DOHH2 (cell line): ENCODE results near the gene VPS37B.

Source experiments
- H3F3A ChIP-seq: fragments of 200-600 bp; sonication (generic), shearing (Covaris generic); 2 replicates; pipeline ENCODE4 v1.6.0; 2016; ENCODE audit warnings: antibody characterized with exemption, mild to moderate bottlenecking; ENCODE audit not compliant: control insufficient read depth, insufficient read depth
- H3K27ac ChIP-seq: fragments of 200-600 bp; sonication (generic); 2 replicates; pipeline ENCODE4 v1.5.1; 2014; ENCODE audit warnings: low read depth, mild to moderate bottlenecking, low read length, moderate library complexity
- H3K27me3 ChIP-seq: fragments of 200-600 bp; sonication (generic); 2 replicates; pipeline ENCODE4 v1.6.1; 2014; ENCODE audit warnings: mild to moderate bottlenecking, low read length, mixed read lengths; ENCODE audit not compliant: control insufficient read depth
- H3K36me3 ChIP-seq: fragments of 200-600 bp; sonication (generic); 2 replicates; pipeline ENCODE4 v1.6.1; 2014; ENCODE audit warnings: mild to moderate bottlenecking, low read length, moderate library complexity, mixed read lengths; ENCODE audit not compliant: control insufficient read depth
- H3K4me1 ChIP-seq: fragments of 200-600 bp; sonication (generic); 2 replicates; pipeline ENCODE4 v1.6.1; 2014; ENCODE audit warnings: mild to moderate bottlenecking, low read length, mixed read lengths; ENCODE audit not compliant: control insufficient read depth
- H3K4me2 ChIP-seq: fragments of 200-600 bp; sonication (generic); 2 replicates; pipeline ENCODE4 v1.6.0; 2014; ENCODE audit warnings: mild to moderate bottlenecking, low read length, moderate library complexity
- H3K4me3 ChIP-seq: fragments of 200-600 bp; sonication (generic); 2 replicates; pipeline ENCODE4 v1.5.1; 2014; ENCODE audit warnings: mild to moderate bottlenecking, low read length, mixed read lengths
- H3K79me2 ChIP-seq: fragments of 200-600 bp; sonication (generic); 2 replicates; pipeline ENCODE4 v1.6.1; 2014; ENCODE audit warnings: mild to moderate bottlenecking, low read length, mixed read lengths; ENCODE audit not compliant: control insufficient read depth
- H3K9me2 ChIP-seq: fragments of 200-600 bp; sonication (generic); replicated peaks from 2 replicates; pipeline ENCODE4 v1.6.1; 2014; ENCODE audit warnings: mild to moderate bottlenecking, low read length, mixed read lengths; ENCODE audit not compliant: control insufficient read depth
- H3K9me3 ChIP-seq: fragments of 200-600 bp; sonication (generic); 2 replicates; pipeline ENCODE4 v1.6.1; 2014; ENCODE audit warnings: antibody characterized with exemption, low read length, mixed read lengths; ENCODE audit not compliant: control insufficient read depth, insufficient read depth
- H4K20me1 ChIP-seq: fragments of 200-600 bp; sonication (generic); 2 replicates; pipeline ENCODE4 v1.6.0; 2014; ENCODE audit warnings: low read depth, mild to moderate bottlenecking, antibody characterized with exemption, low read length, moderate library complexity; ENCODE audit not compliant: control insufficient read depth, insufficient read depth
- CTCF ChIP-seq: fragments of 200-600 bp; sonication (generic); IDR thresholded peaks from one replicate; pipeline ENCODE4 v1.5.1; 2014; ENCODE audit warnings: antibody characterized with exemption, mild to moderate bottlenecking, low read depth, low read length; ENCODE audit not compliant: poor library complexity, severe bottlenecking
- EZH2phosphoT487 ChIP-seq: fragments of 200-600 bp; sonication (generic); IDR thresholded peaks from 2 replicates; pipeline ENCODE4 v1.6.1; 2017; ENCODE audit warnings: borderline replicate concordance, mild to moderate bottlenecking, antibody characterized with exemption, low read length, moderate library complexity, mixed read lengths

Gene VPS37B

GRCh38 chr12:122837306-122838265 is 58.3 kb downstream of the VPS37B start:
- Histone ChIP-seq H3K9me3 (no peaks in the 10 kb centered on the region), H4K20me1 (peaks cover 27% of the 10 kb centered on the region), H3K4me2 (peak overlapping the region; percentile 94), H3K79me2 (peaks cover 67% of the 10 kb centered on the region), H3K9me2 (no peaks in the 10 kb centered on the region), H3K27ac (no peak overlapping the region), H3K27me3 (peaks cover 7% of the 10 kb centered on the region; the same call in 1 of the 2 replicates), H3K36me3 (peaks cover 33% of the 10 kb centered on the region), H3F3A (peaks cover 17% of the 10 kb centered on the region), H3K4me3 (peak overlapping the region; percentile 92), H3K4me1 (peaks cover 38% of the 10 kb centered on the region)
- TF ChIP-seq CTCF = no peak
- no peak for TF ChIP-seq EZH2phosphoT487

- H3K27ac ChIP-seq = peak overlapping the region; percentile 88
- peak overlapping the region; percentile 92 for H3K4me3 ChIP-seq
- TF ChIP-seq CTCF (no peak), EZH2phosphoT487 (no peak)
These were observed 59.6 kb downstream of the VPS37B start for GRCh38 chr12:122836027-122836921.

GRCh38 chr12:122835750-122836026 is 60.2 kb downstream of the VPS37B start:
- TF ChIP-seq CTCF (no peak), EZH2phosphoT487 (no peak)
- H3K27me3 ChIP-seq = peaks cover 7% of the 10 kb centered on the region; the same call in 1 of the 2 replicates
- peaks cover 17% of the 10 kb centered on the region for H3F3A ChIP-seq
- H3K79me2 ChIP-seq = peaks cover 48% of the 10 kb centered on the region
- peak overlapping the region; percentile 94 for H3K4me2 ChIP-seq
- peaks cover 33% of the 10 kb centered on the region for H3K36me3 ChIP-seq
- H3K27ac ChIP-seq = peak overlapping the region; percentile 88
- no peaks in the 10 kb centered on the region for H3K9me3 ChIP-seq
- peaks cover 27% of the 10 kb centered on the region for H4K20me1 ChIP-seq
- H3K9me2 ChIP-seq = no peaks in the 10 kb centered on the region
- H3K4me3 ChIP-seq = peak overlapping the region; percentile 92
- H3K4me1 ChIP-seq = peaks cover 38% of the 10 kb centered on the region

More at GRCh38 chr12:122836027-122836921, 59.6 kb downstream of the VPS37B start:
- Histone ChIP-seq H3K9me2 (no peaks in the 10 kb centered on the region), H3F3A (peaks cover 17% of the 10 kb centered on the region), H3K4me1 (peaks cover 38% of the 10 kb centered on the region), H3K36me3 (peaks cover 33% of the 10 kb centered on the region), H3K27me3 (peaks cover 7% of the 10 kb centered on the region; the same call in 1 of the 2 replicates), H3K79me2 (peaks cover 54% of the 10 kb centered on the region), H3K9me3 (no peaks in the 10 kb centered on the region), H3K4me2 (peak overlapping the region; percentile 94), H4K20me1 (peaks cover 27% of the 10 kb centered on the region)
